Loucy (cell line): ENCODE measurements around the gene SMAD3.
"Not testable (repeated sequence)": the region's sequence is repeated elsewhere in the genome, so short reads cannot be mapped to it uniquely, and the experiment has no call there.

Experiments used
- H2AFZ ChIP-seq: fragments of 200-600 bp; sonication (generic); 2 replicates; pipeline ENCODE4 v1.6.0; 2016; ENCODE audit warnings: antibody characterized with exemption, mild to moderate bottlenecking, low read length, moderate library complexity
- H3F3A ChIP-seq: fragments of 200-600 bp; 2 replicates; pipeline ENCODE4 v1.6.0; 2016; ENCODE audit warnings: antibody characterized with exemption, low read depth, mild to moderate bottlenecking
- H3K27me3 ChIP-seq: fragments of 200-600 bp; sonication (generic); 2 replicates; pipeline ENCODE4 v1.6.1; 2014; ENCODE audit warnings: low read length, mild to moderate bottlenecking; ENCODE audit not compliant: insufficient read depth, poor library complexity, severe bottlenecking
- H3K36me3 ChIP-seq: fragments of 200-600 bp; sonication (generic); 2 replicates; pipeline ENCODE4 v1.6.1; 2016; ENCODE audit warnings: low read length; ENCODE audit not compliant: insufficient read depth
- H3K4me1 ChIP-seq: fragments of 200-600 bp; sonication (generic); 2 replicates; pipeline ENCODE4 v1.5.1; 2014; ENCODE audit warnings: low read length, mild to moderate bottlenecking; ENCODE audit not compliant: insufficient read depth, poor library complexity, severe bottlenecking
- H3K4me2 ChIP-seq: fragments of 200-600 bp; sonication (generic); 2 replicates; pipeline ENCODE4 v1.6.0; 2014; ENCODE audit warnings: antibody characterized with exemption, low read length, low read depth, mild to moderate bottlenecking; ENCODE audit not compliant: poor library complexity, severe bottlenecking
- H3K4me3 ChIP-seq: fragments of 200-600 bp; sonication (generic); 2 replicates; pipeline ENCODE4 v1.5.1; 2014; ENCODE audit warnings: low read length, mild to moderate bottlenecking, mixed read lengths; ENCODE audit not compliant: poor library complexity, severe bottlenecking
- H3K79me2 ChIP-seq: fragments of 200-600 bp; sonication (generic); 2 replicates; pipeline ENCODE4 v1.6.1; 2014; ENCODE audit warnings: low read length; ENCODE audit not compliant: insufficient read depth
- H3K9ac ChIP-seq: fragments of 200-600 bp; sonication (generic); 2 replicates; pipeline ENCODE4 v1.6.0; 2014; ENCODE audit warnings: mild to moderate bottlenecking, low read depth, low read length, moderate library complexity; ENCODE audit not compliant: poor library complexity, severe bottlenecking
- H3K9me2 ChIP-seq: fragments of 200-600 bp; sonication (generic); replicated peaks from 2 replicates; pipeline ENCODE4 v1.6.1; 2016; ENCODE audit warnings: low read depth, low read length, mixed read lengths
- H3K9me3 ChIP-seq: fragments of 200-600 bp; sonication (generic); 2 replicates; pipeline ENCODE4 v1.6.1; 2014; ENCODE audit warnings: mild to moderate bottlenecking, antibody characterized with exemption, low read length, low read depth; ENCODE audit not compliant: insufficient read depth
- H4K20me1 ChIP-seq: fragments of 200-600 bp; sonication (generic); 2 replicates; pipeline ENCODE4 v1.6.0; 2014; ENCODE audit warnings: antibody characterized with exemption, low read length, mild to moderate bottlenecking; ENCODE audit not compliant: insufficient read depth, poor library complexity, severe bottlenecking
- EZH2phosphoT487 ChIP-seq: fragments of 200-600 bp; IDR thresholded peaks from 2 replicates; pipeline ENCODE4 v1.6.1; 2018; ENCODE audit warnings: antibody characterized with exemption, mild to moderate bottlenecking, moderate library complexity, borderline replicate concordance
- TF ChIP-seq, protein P1 (sequence below): fragments of 200-600 bp; sonication (generic); conservative IDR thresholded peaks from 2 replicates; pipeline ENCODE4 v1.5.1; 2014; ENCODE audit warnings: mild to moderate bottlenecking, antibody characterized with exemption, low read length

SMAD3 gene

DNA sequence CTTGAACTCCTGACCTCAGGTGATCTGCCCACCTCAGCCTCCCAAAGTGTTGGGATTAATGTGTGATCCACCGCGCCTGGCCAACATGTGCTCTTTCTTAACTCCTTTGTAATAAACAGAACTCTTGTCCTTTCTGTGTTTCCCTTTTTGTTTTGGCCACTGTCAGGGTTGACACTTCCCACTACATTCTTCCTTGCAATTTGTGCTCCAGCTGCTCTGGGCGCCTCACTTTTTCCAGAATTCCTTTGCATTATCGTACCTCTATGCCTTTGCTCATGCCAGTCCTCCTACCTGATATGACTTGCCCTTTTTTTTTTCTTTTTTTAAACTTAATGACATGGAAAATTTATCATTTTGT, 38.8 kb upstream of the SMAD3 start:
- Histone ChIP-seq H3K79me2 (no peaks in the 10 kb centered on the region), H3K9ac (no peak overlapping the region), H3F3A (no peaks in the 10 kb centered on the region), H3K27me3 (no peaks in the 10 kb centered on the region), H3K36me3 (no peaks in the 10 kb centered on the region), H3K4me2 (no peak overlapping the region), H2AFZ (no peak overlapping the region), H3K4me1 (peaks cover 9% of the 10 kb centered on the region), H4K20me1 (no peaks in the 10 kb centered on the region), H3K4me3 (no peak overlapping the region), H3K9me2 (no peaks in the 10 kb centered on the region), H3K9me3 (no peaks in the 10 kb centered on the region)
- TF ChIP-seq EZH2phosphoT487, result no peak
- TF ChIP-seq, protein P1, sequence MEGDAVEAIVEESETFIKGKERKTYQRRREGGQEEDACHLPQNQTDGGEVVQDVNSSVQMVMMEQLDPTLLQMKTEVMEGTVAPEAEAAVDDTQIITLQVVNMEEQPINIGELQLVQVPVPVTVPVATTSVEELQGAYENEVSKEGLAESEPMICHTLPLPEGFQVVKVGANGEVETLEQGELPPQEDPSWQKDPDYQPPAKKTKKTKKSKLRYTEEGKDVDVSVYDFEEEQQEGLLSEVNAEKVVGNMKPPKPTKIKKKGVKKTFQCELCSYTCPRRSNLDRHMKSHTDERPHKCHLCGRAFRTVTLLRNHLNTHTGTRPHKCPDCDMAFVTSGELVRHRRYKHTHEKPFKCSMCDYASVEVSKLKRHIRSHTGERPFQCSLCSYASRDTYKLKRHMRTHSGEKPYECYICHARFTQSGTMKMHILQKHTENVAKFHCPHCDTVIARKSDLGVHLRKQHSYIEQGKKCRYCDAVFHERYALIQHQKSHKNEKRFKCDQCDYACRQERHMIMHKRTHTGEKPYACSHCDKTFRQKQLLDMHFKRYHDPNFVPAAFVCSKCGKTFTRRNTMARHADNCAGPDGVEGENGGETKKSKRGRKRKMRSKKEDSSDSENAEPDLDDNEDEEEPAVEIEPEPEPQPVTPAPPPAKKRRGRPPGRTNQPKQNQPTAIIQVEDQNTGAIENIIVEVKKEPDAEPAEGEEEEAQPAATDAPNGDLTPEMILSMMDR, result no peak

DNA sequence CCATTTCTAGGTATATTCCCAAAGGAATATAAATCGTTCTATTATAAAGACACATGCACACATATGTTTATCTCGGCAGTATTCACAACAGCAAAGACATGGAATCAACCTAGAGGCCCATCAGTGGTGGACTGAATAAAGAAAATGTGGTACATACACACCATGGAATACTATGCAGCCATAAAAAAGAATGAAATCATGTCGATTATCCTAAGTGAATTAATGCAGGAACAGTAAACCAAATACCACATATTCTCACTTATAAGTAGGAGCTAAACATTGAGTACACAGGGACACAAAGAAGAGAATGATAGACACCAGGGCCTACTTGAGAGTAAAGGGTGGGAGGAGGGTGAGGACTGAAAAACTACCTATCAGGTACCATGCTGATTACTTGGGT, 37.0 kb upstream of the SMAD3 start:
- not testable (repeated sequence) for H3K9ac ChIP-seq, H3K4me2 ChIP-seq, H3K4me1 ChIP-seq

DNA sequence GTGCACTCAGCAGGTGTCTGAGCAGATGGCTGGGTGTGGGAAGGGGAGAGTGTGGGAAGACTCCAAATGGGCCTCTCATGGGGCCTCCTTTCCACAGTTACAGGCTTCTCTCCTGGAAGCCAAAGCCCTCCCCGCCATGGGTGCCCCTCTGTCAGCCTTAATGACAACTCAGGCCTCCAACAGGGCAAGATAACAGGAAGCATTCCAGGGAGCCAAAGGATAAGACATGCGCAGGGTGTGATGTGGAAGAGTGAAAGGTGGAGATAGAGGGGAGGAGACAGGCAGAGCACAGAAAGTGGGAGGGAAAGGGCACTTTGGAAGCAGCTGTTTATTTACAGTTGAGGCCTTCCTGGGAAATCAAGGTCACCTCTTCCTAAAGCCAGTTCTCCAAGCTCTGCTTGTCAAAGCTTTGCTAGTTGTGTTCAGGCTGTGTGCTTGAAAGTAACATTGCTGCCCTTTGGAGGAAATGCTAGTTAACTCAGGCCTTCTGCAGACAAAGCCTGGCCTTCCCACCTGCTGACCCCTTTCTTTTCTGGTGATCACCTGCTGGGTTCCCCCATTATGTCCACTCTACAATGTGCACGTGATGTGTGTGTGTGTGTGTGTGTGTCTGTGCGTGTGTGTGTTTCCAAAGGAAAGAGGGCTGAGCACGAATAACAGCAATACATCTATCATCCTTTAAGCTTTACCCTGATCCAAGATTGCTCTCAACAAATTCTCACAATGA, 35.2 kb upstream of the SMAD3 start:
- H3K27me3 ChIP-seq, result no peaks in the 10 kb centered on the region
- no peaks in the 10 kb centered on the region for H4K20me1 ChIP-seq
- no peaks in the 10 kb centered on the region for H3K9me3 ChIP-seq
- H3K36me3 ChIP-seq, result no peaks in the 10 kb centered on the region
- no peaks in the 10 kb centered on the region for H3K9me2 ChIP-seq
- no peak overlapping the region for H3K4me2 ChIP-seq
- H3K9ac ChIP-seq, result no peak overlapping the region
- no peaks in the 10 kb centered on the region for H3F3A ChIP-seq
- H3K79me2 ChIP-seq, result no peaks in the 10 kb centered on the region
- H3K4me3 ChIP-seq, result no peak overlapping the region
- TF ChIP-seq EZH2phosphoT487, result no peak
- TF ChIP-seq, protein P1, result no peak
- H3K4me1 ChIP-seq, result peaks cover 9% of the 10 kb centered on the region
- no peak overlapping the region for H2AFZ ChIP-seq

More for the DNA sequence above, 37.0 kb upstream of the SMAD3 start:
- not testable (repeated sequence) for H3F3A ChIP-seq, H3K79me2 ChIP-seq, H3K9me2 ChIP-seq, H3K9me3 ChIP-seq, H3K27me3 ChIP-seq, H3K36me3 ChIP-seq, H2AFZ ChIP-seq, H3K4me3 ChIP-seq, H4K20me1 ChIP-seq

DNA sequence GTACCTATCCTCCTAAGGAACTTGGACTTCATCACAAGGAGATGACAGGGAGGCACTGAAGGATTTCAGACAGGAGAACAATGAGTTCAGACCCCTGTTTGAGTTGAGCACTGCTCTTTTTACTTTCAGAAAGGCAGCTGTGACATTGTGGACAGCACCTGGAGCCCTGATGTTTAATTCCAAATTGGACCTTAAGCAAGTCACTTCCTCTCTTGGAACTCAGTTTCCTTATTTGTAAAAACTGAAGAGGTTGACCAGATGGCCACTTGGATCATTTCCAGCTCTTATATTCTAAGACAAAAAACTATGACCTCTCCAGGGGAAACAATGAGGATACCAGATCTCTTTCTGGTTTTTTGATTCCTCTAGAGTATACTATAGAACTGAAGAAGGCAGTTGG, 34.1 kb upstream of the SMAD3 start:
- Histone ChIP-seq H3K79me2 (no peaks in the 10 kb centered on the region), H3K9ac (no peak overlapping the region), H3K36me3 (no peaks in the 10 kb centered on the region), H2AFZ (no peak overlapping the region), H4K20me1 (no peaks in the 10 kb centered on the region), H3K9me2 (no peaks in the 10 kb centered on the region), H3K27me3 (no peaks in the 10 kb centered on the region), H3K4me2 (no peak overlapping the region), H3K4me3 (no peak overlapping the region), H3F3A (no peaks in the 10 kb centered on the region), H3K9me3 (no peaks in the 10 kb centered on the region), H3K4me1 (no peaks in the 10 kb centered on the region)
- TF ChIP-seq, protein P1, result no peak
- TF ChIP-seq EZH2phosphoT487, result no peak
